ENCODE measurements around the gene STYXL1.

STYXL1 gene

GRCh38 chr7:75950111-75950681 lies 97.6 kb downstream of the STYXL1 start:
- DNase-seq, result no peak

GRCh38 chr7:75948179-75948578 lies 99.6 kb downstream of the STYXL1 start:
- no peak for DNase-seq
